Lung (tissue), 13 donors: ENCODE results near the gene SLC25A12. TPM values are rescaled to one million over a fixed set of nuclear protein-coding genes. Genes with fewer than 3 reads are reported as not detected.

Source experiments
- ATAC-seq: fragments of 200-7000 bp; cut with Tn5 transposase; one replicate; pipeline ENCODE4 v1.9.1; 2020; ENCODE audit warnings: moderate number of reproducible peaks; ENCODE audit not compliant: insufficient read depth, low FRiP score
- DNase-seq, 3 donors: peaks; one replicate each; pipeline ENCODE4 v3.0.0-alpha.2; 2013 to 2017
- H3K27ac ChIP-seq, 2 donors: one replicate each; pipeline ENCODE4 v1.5.1; 2013; ENCODE audit warnings: mild to moderate bottlenecking in 2 of 2, moderate library complexity in 2 of 2, control low read depth in 1 of 2, inconsistent platforms in 1 of 2, low read depth in 1 of 2, low read length in 1 of 2
- H3K27me3 ChIP-seq, 3 donors: one replicate each; pipeline ENCODE4 v1.5.1; 2013; ENCODE audit warnings: low read length in 2 of 3; ENCODE audit not compliant: control insufficient read depth in 3 of 3, insufficient read depth in 3 of 3
- H3K36me3 ChIP-seq, 4 donors: one replicate each; pipeline ENCODE4 v1.5.1; 2013; ENCODE audit warnings: low read length in 4 of 4, mild to moderate bottlenecking in 1 of 4, moderate library complexity in 1 of 4; ENCODE audit not compliant: control insufficient read depth in 4 of 4, insufficient read depth in 4 of 4
- H3K4me1 ChIP-seq, 5 donors: one replicate each; pipeline ENCODE4 v1.5.1; 2013; ENCODE audit warnings: low read length in 5 of 5, mild to moderate bottlenecking in 2 of 5, moderate library complexity in 1 of 5; ENCODE audit not compliant: control insufficient read depth in 5 of 5, insufficient read depth in 5 of 5
- H3K4me3 ChIP-seq: one replicate; pipeline ENCODE4 v1.5.1; 2013; ENCODE audit warnings: mild to moderate bottlenecking, control low read depth, moderate library complexity
- H3K9ac ChIP-seq, 2 donors: one replicate each; pipeline ENCODE4 v1.5.1; 2013; ENCODE audit warnings: low read length in 2 of 2, control low read depth in 1 of 2; ENCODE audit not compliant: insufficient read depth in 1 of 2
- H3K9me3 ChIP-seq, 4 donors: one replicate each; pipeline ENCODE4 v1.5.1; 2013; ENCODE audit warnings: low read length in 3 of 4, mild to moderate bottlenecking in 1 of 4, moderate library complexity in 1 of 4; ENCODE audit not compliant: control insufficient read depth in 4 of 4, insufficient read depth in 3 of 4
- CTCF ChIP-seq: IDR thresholded peaks from 2 replicates; pipeline ENCODE4 v1.5.1; 2012; ENCODE audit warnings: mild to moderate bottlenecking; ENCODE audit errors: control extremely low read depth, extremely low read depth
- WGBS, 2 donors: extraction: QIAGEN DNeasy Blood & Tissue Kit; methylation state at CpG; one replicate each; pipeline ENCODE4 v1.1.7; 2013; 5-methylcytosine and 5-hydroxymethylcytosine counted together
- polyA plus RNA-seq, 2 donors: library from polyadenylated mRNA; stranded (reverse); fragments of 200-250 nt; gene quantifications; one replicate each; pipeline ENCODE4 v1.2.1, GENCODE V29; 2013
- small RNA-seq: library from RNA; depleted of rRNA; stranded (forward); fragments of <200 nt; gene quantifications from one replicate; pipeline ENCODE3, GENCODE V24; 2014; ENCODE audit warnings: low replicate concordance
- total RNA-seq, 2 donors: library from RNA; depleted of rRNA in 1 of 2; stranded (reverse); fragments of >200 nt in 1 of 2; gene quantifications; one replicate each; pipeline ENCODE4 v1.2.1, GENCODE V29; 2014 to 2021
- donor health status: control.
- donor health status: control.
- donor health status: Bipolar disorder and iron deficiency.
- donor health status: healthy.
- donor health status: DM: yes; HTN: yes; CAD: no.

Gene SLC25A12
- total and polyA plus RNA-seq, 4 donors = 6.9 to 22.4 (median 14.2) TPM

- Histone ChIP-seq H3K36me3 (peaks cover 16 to 60% (median 32%) of the 10 kb centered on the region in 4 donors), H3K4me3 (no peak overlapping the region), H3K27ac (no peak overlapping the region), H3K4me1 (no peaks in the 10 kb centered on the region), H3K9ac (no peak overlapping the region), H3K27me3 (no peaks in the 10 kb centered on the region), H3K9me3 (no peaks in the 10 kb centered on the region)
- TF ChIP-seq CTCF = no peak
- WGBS, 2 donors = 78 to 87% methylated on average over 4 of the region's 4 CpGs
- DNase-seq (peak; percentile 14 to 51 (median 22)), ATAC-seq (no peak)
Observed at GRCh38 chr2:171735991-171736710, 157.9 kb downstream of the SLC25A12 start.

Small RNA genes within 50 kb of the gene (small RNA-seq; reads per million reads assigned to genes)
- gene RNU6-182P = not detected

Other genes starting within 250 kb of the SLC25A12 start
- gene DYNC1I2, start 206.8 kb downstream of the SLC25A12 start, total RNA-seq = 100 to 1,000 TPM in 1 of 2 donors, 10 to 100 TPM in 1; 72.7 to 190 TPM
- gene DYNC1I2, start 206.8 kb downstream of the SLC25A12 start, polyA plus RNA-seq = 10 to 100 TPM; 47.1 to 71.6 TPM
- 10 to 100 TPM; 27.5 to 48.4 TPM for gene HAT1, start 28.2 kb upstream of the SLC25A12 start, total RNA-seq
- 10 to 100 TPM; 16.1 to 41.8 TPM for gene HAT1, start 28.2 kb upstream of the SLC25A12 start, polyA plus RNA-seq
- gene METAP1D, start 105.7 kb upstream of the SLC25A12 start, total RNA-seq = 10 to 100 TPM in 1 of 2 donors, 1 to 10 TPM in 1; 3.1 to 17.8 TPM
- 1 to 10 TPM; 2.5 to 2.8 TPM for gene METAP1D, start 105.7 kb upstream of the SLC25A12 start, polyA plus RNA-seq
- gene DLX1, start 191.3 kb upstream of the SLC25A12 start, total RNA-seq = not detected
- under 1 TPM in 1 of 2 donors, not detected in 1; 0.05 TPM for gene DLX1, start 191.3 kb upstream of the SLC25A12 start, polyA plus RNA-seq
- gene DLX2, start 208.7 kb upstream of the SLC25A12 start, total RNA-seq = under 1 TPM in 1 of 2 donors, not detected in 1; 0.26 TPM
- gene DLX2, start 208.7 kb upstream of the SLC25A12 start, polyA plus RNA-seq = under 1 TPM in 1 of 2 donors, not detected in 1; 0.01 TPM